Head of caudate nucleus (tissue), 42 donors: Measurements from ENCODE around the gene SARS2.
"Not testable (repeated sequence)": the region's sequence is repeated elsewhere in the genome, so short reads cannot be mapped to it uniquely, and the experiment has no call there.

ENCODE experiments used
- DNase-seq, 42 donors: peaks; one replicate each; pipeline versions ENCODE4 v3.0.0 to v3.0.0-alpha.2; 2020 to 2021; ENCODE audit warnings: mixed read lengths in 7 of 42
- intact Hi-C: fragments of 100-400 bp; cut with DNase I; formaldehyde crosslinking; loops from one replicate; pipeline ENCODE4 v1.15.0; 2022

The SARS2 gene

DNA sequence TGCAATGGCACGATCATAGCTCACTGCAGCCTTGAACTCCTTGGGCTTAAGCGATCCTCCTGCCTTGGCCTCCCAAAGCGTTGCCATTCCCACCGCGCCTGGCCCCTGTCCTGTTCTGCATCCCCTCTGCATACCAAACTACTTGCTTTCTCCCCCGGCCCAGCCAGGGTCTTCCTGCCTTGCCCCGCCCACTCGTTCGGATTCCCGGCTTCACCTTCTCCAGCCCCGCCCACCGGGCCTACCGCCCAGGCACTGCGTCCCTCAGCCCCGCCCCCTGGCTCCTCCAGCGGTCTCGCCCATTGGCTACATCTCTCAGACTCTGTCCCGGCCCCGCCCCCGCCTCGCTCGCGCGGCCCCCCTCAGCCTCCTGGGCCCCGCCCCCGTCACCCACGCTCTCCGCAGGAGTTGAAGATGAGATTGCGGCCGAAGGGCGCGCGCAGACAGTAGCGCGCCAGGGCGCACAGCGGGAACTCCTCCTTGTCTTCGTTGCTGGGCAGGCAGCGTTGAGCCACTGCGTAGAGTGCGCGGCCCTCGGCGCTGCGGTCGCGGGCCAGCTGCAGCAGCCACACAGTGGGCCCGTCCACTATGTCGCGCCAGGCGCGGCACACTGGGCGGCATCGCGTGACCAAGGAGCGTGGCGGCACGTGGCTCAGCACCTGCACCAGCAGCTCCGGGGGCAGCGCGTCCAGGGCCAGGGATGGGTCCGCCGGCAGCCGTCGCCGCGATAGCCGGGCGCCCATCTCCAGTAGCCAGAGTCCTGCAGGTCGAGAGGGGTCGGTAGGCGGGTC, 19.2 kb upstream of the SARS2 start:
- peak; percentile 84 to 97 (median 93) for DNase-seq
- intact Hi-C loops: no loop called here

DNA sequence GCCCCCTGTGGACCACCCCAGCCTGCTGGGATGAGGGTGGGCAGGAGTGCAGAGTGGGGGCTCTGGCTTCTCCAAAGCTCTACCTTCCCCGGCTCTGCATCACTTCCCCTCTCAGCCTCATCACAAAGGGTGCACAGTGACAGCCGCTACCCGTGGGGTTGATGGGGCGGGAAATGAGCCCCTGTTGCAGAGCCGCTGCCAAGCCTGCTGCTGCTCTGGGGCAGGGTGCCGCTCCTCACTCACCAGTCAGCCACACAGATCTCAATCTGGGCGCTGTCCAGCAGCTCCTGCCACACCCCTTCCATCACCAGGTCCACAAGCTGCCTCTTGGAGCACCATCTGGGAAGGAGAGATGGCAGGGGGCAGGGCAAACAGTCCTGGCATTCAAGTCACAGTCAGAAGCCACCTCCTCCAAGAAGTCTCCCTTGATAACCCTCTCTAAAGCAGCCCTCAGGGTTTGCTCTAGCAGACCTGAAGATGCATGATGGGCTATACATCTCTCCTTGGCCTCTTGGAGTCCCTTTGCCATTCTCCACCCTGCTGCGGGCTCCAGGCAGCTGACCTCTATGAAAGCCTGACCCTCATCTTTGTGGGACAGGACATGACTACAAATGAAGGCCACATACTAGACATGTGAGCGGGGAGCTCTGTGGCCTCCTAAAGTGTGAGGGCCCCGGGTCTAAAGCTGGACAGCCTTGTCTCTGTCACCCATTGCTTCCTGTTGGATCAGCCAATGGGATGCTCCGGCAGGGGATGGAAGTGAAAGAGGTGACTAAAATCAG, 15.9 kb upstream of the SARS2 start:
- intact Hi-C loops: no loop called here
- no peak for DNase-seq

DNA sequence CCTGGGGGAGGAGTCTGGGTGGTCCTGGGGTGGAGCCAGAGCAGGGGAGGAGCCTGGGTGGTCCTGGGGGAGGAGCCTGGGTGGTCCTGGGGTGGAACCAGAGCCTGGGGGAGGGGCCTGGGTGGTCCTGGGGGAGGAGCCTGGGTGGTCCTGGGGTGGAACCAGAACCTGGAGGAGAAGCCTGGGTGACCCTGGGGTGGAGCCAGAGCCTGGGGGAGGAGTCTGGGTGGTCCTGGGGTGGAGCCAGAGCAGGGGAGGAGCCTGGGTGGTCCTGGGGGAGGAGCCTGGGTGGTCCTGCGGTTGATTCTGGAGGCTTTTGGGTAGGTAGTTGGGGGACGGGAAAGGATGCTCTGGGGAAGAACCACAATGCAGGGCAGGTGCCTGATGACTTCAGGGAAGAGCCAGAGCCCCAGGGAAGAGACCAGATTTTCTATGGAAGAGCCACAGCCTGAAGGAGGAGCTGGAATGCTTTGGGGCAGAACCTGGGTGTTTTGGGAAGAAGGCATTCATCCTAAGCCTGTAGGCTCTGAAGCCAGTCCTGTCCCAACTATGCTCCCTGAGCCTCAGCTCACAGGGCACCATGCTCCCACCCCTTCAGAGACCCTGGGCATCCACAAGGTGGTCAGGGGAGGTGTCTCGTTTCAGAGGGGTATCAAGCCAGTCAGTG, 15.1 kb upstream of the SARS2 start:
- DNase-seq: no peak

DNA sequence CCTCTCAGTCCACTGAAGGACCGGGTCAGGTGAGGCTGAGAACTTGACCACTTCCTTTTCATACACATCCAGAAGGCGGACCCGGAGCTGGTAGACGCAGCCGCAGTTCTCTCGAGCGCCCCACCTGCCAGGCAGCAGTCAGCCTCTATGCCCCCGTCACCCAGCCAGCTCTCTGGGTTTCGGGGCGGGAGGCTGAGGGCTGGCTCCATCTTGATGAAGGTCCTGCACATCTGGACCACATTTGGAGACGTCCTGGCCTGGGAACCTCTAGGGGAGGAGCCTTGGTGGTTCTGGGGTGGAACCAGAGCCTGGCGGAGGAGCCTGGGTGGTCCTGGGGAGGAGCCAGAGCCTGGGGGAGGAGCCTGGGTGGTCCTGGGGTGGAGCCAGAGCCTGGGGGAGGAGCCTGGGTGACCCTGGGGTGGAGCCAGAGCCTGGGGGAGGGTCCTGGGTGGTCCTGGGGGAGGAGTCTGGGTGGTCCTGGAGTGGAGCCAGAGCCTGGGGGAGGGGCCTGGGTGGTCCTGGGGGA, 14.5 kb upstream of the SARS2 start:
- no peak for DNase-seq
- intact Hi-C loops: no loop called here

More for the DNA sequence above, 15.1 kb upstream of the SARS2 start:
- intact Hi-C loops: no loop called here

DNA sequence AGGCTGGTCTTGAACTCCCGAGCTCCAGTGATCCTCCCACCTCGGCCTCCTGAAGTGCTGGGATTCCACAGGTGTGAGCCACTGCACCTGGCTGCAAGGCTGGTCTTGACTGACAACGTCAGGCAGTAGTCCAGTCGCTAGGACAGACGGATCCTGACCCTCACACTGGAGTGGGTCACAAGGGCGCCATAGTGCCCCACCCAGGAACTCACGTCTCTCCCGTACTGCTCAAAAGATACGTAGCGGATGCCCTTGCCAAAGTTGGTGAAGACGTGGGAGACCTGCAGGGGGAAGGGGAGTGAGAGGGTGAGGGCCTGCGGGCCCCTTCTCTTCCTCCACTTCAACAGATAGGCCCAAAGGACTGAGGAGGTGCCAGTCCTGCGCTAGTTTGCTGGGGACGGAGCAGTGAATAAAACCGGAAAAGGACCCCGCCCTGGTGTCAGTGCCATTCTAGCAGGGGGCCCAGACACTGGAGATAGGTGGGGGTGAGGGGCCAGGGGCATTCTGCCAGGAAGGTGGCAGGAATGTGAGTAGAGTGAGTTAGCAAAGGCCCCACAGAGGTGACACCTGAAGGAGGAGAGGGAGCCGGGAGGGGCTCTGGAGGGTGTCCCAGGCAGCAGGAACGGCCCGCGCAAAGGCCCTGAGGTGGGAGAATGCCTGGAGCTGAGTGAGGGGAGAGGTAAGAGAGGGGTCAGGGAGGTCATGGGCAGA, 12.1 kb upstream of the SARS2 start:
- intact Hi-C loops: no loop called here
- DNase-seq: no peak

DNA sequence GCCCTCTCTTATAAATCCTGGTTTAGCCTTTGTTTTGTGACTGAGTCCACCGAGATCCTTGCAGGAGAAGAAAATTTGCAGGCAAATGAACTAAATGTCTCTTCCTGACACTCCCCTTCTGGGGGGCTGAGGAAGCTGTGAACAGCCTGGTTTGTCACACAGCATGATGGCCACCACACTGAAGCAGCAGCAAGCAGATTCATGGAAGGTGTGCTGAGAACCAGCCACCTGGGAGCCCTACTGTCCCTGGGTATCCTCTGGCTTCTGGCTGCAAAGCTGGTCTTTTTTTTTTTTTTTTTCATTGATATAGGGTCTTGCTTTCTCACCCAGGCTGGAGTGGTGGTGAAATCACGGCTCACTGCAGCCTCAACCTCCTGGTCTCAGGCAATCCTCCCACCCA, 11.4 kb upstream of the SARS2 start:
- no peak for DNase-seq
- intact Hi-C loops: no loop called here

DNA sequence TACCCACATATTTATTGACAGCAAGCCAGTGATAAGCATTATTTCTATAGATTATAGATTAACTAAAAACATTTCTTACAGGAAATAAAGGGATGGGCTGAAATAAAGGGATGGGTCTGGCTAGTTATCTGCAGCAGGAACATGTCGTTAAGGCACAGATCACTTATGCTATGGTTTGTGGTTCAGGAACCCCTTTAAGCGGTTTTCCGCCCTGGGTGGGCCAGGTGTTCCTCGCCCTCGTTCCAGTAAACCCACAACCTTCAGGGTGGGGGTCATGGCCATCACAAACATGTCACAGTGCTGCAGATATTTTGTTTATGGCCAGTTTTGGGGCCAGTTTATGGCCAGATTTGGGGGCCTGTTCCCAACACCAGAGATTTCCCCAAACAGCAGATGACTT, 10.9 kb upstream of the SARS2 start:
- DNase-seq, intact Hi-C loops: not testable (repeated sequence)

DNA sequence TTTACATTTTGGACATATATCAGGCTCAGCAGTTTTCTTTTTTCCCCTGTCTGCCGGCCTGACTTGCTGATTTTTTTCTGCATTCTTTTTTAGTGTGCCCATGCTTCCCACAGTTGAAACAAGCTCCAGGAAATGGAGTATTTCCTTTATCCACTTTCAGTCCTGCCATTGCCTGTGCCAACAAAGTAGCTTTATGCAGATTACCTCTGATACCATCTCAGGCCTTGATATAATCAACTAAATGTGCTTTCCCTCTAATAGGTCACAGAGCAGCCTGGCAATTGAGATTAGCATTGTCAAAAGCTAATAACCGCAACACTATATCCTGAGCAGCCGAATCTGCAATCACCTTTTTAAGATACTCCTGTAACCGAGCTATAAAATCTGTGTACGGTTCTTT, 9.4 kb upstream of the SARS2 start:
- intact Hi-C loops: loop anchor here (10.0 kb wide), 1 partner anchor 295 kb away; the partner anchor contains the start of gene ACTN4
- DNase-seq: no peak

DNA sequence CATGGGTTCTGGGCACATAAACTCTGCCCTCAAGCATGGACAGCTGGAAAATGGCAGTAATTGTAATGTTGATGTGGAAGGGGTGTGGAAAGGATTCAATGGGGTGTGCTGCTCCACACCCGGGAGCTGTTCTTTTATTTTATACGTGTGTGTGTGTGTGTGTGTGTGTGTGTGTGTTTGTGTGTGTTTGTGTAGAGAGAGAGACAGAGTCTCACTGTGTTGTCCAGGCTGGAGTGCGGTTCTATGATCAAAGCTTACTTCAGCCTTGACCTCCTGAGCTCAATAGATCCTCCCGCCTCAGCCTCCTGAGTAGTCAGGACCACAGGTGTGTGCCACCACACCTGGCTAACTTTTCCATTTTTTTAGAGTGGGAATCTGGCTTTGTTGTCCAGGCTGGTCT, 3.0 kb upstream of the SARS2 start:
- no peak for DNase-seq
- intact Hi-C loops: loop anchor here (10.0 kb wide), 1 partner anchor 289 kb away; the partner anchor contains the start of gene ACTN4

DNA sequence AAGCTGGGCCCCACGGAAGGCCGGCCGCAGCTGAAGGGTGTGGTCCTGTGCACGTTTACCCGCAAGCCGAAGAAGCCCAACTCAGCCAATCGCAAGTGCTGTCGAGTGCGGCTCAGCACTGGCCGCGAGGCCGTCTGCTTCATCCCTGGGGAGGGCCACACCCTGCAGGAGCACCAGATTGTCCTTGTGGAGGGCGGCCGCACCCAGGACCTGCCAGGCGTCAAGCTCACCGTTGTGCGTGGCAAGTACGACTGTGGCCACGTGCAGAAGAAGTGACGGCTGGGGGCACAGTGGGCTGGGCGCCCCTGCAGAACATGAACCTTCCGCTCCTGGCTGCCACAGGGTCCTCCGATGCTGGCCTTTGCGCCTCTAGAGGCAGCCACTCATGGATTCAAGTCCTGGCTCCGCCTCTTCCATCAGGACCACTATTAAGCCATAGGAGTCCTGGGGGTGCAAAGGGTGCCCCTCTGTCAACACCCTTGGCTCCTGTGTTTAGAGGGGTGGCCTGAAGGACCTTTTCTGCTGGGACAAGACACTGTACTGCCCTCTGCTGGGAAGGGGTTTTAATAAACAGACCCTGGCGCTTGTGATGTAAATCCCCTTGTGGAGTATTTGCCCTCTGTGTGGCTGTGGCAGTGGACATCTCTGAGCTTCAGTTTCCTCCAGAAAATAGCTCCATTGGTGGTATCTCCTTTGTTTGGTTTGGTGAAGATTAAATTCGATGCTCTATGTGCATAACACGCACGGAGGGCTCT, 2.0 kb upstream of the SARS2 start:
- peak in 2 of 42 donors; percentile 23 to 26 for DNase-seq
- intact Hi-C loops: loop anchor here (10.0 kb wide), 1 partner anchor 288 kb away; the partner anchor contains the start of gene ACTN4

DNA sequence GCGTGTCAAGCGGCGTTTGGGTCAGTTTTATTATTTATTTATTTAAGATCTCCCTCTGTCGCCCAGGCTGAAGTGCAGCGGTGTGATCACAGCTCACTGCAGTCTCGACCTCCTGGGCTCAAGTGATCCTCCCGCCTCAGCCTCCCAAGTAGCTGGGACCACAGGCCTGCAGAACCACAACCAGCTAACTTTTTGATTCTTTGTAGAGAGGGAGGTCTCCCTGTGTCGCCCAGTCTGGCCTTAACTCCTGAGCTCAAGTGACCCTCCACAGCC, 894 bp upstream of the SARS2 start:
- no peak for DNase-seq
- intact Hi-C loops: loop anchor here (10.0 kb wide), 1 partner anchor 287 kb away; the partner anchor contains the start of gene ACTN4

DNA sequence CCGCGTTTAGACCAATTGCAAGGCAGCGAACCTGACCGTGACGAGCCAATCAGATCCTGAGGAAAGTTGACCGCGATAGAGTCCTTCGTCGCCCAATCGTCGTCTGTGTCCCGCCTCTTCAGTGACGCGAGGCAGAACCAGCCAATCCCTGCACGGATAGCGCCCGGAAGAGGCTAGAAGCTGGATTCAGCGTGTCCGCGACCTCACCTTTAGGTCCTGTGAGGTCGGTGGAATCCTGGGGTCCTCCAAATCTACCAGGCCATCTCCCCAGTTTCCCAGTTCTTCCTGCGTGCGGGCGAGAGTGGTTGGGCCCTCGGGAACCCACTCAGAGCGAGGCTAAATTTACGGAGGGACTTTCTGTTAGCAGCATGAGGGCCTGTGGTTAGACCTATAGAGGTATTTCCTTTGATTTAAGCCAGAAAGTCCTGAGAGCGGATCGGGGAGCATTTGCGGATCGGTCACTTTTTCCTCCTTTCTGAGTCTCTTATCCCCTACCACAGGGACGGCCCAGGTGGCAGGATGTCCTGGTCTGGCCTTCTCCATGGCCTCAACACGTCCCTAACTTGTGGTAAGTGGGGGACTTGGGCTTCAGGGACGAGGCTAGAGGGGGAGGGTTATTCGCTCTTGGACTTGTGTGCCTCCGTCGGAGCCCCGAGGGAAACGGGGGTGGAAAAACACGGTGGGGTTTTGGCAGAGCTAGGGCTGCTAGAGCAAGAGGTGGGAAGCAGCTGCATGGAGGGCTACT, 385 bp upstream of the SARS2 start, which contains the start of gene MRPS12:
Gene MRPS12 (plus strand): TSS at position 169 of the 745 bp plus-strand sequence. CDS start 351 bp downstream, at position 520.
- DNase-seq: peak; percentile 96 to 100 (median 99)
- intact Hi-C loops: loop anchor here (10.0 kb wide), 1 partner anchor 286 kb away; the partner anchor contains the start of gene ACTN4

DNA sequence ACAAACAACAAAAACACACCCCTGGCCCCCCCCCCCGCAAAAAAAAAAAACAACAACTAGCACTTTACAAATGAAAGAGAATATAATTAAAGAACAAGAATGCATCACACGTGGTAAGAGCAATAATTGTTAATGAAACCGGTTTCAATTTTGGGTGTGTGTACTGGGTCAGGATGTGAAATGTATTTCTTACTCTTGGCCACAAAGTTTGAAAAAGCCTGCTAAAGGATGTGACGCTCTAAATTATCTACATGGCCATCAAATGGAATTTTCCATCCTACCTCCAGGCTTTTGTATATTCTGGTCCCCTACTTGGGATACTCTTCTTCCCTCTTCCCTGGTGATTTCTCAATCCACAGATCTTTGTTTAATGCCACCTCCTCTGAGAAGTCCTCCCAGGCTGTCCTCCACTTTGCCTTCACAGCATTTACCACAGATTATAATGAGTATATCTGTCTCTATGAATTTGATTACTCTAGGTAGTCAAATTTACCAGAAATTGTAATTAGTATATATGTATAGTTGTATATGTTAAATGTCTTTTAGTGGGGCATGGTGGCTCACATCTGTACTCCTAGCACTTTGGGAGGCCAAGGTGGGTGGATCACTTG, 2.1 kb downstream of the SARS2 start:
- intact Hi-C loops: no loop called here
- DNase-seq: no peak

DNA sequence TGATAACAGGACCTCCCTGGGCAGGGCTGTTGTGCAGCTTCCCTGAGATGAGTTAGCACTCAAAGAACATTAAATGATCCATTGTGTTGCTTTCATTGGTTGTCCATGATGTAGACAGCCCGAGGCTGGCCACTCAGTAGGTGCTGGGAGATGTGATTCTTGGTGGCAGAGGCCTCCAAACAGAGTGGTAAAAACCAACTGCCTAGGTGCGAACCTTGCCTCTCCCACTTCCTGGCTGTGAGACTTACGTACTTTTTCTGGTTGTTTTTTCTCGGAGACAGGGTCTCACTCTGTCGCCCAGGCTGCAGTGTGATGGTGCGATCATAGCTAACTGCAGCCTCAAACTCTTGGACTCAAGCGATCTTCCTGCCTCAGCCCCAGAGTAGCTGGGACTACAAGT, 6.2 kb downstream of the SARS2 start:
- no peak for DNase-seq
- intact Hi-C loops: no loop called here

DNA sequence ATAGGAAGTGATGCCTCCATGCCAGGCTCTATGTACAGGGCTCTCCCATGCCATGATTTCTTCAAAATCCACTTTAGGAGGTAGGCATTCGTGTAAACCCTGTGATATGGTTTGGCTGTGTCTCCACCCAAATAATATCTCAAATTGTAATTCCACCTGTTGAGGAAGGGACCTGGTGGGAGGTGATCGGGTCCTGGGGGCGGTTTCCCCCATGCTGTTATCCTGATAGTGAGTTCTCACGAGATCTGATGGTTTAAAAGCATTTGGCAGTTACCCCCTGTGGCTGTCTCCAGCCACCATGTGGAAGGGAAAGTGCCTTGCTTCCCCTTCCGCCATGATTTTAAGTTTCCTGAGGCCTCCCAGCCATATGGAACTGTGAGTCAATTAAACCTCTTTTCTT, 8.1 kb downstream of the SARS2 start:
- intact Hi-C loops: no loop called here

DNA sequence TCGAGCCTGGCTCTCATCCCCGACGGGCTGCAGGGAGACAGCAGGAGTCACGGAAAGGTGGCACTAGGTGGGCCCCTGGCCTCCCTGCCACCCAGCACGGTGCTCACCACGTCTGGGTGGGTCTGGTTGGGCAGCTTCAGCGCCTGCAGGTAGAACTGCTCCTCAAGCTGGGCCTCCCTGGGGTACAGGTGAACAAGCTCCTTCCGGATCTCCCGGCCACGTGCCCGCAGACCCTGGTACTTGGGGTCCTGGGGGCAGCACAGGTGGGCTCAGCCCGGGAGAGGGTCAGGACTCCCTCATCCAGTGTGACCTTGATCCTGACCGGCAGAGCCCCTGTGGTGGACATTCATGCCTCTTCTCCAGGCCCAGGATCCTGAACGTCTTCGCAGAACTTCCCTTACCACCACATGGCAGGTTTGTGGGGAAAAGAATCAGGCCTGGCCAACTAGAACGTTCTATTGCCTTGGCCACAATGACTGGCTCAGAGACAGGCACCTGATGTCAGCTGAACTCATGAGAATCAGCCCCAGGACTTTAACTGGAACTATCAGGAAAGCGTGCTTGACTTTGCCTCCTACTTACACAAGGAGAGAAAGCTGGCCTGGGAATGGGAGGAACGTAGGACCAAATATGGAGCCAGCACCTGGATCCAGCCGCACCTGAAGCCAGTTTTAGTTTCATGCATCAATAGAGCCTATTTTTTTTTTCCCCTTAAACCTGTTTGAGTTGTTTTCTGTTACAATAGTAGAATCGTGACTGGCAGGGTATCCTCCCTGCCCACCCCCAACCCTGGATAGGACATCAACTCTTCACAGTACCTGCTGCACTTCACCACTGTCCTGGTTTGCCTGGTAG, 8.9 kb downstream of the SARS2 start:
- intact Hi-C loops: no loop called here
- DNase-seq: no peak

More for the DNA sequence above, 8.1 kb downstream of the SARS2 start:
- no peak for DNase-seq
